ENCODE measurements around the gene USP22.
"Not testable (repeated sequence)": the region's sequence is repeated elsewhere in the genome, so short reads cannot be mapped to it uniquely, and the experiment has no call there.

Gene USP22

GRCh38 chr17:21066394-21066793 lies 23.6 kb upstream of the USP22 start:
- TF ChIP-seq CTCF (conservative IDR thresholded peaks at IDR 0.05; ENCODE audit: low read depth, low read length) = no peak
- H3K4me3 ChIP-seq (ENCODE audit: low read depth, low read length) = no peak overlapping the region
- DNase-seq (ENCODE audit: low read depth) = no peak

GRCh38 chr17:21061971-21062526 lies 19.2 kb upstream of the USP22 start:
- DNase-seq (ENCODE audit: low read depth) = no peak
- no peak for TF ChIP-seq CTCF (conservative IDR thresholded peaks at IDR 0.05; ENCODE audit: low read depth, low read length)
- H3K4me3 ChIP-seq (ENCODE audit: low read depth, low read length) = no peak overlapping the region

GRCh38 chr17:21061158-21061835 lies 18.5 kb upstream of the USP22 start:
- H3K4me3 ChIP-seq (ENCODE audit: low read depth, low read length) = no peak overlapping the region
- no peak for TF ChIP-seq CTCF (conservative IDR thresholded peaks at IDR 0.05; ENCODE audit: low read depth, low read length)
- no peak for DNase-seq (ENCODE audit: low read depth)

- no peak for DNase-seq (ENCODE audit: low read depth)
- no peak for TF ChIP-seq CTCF (conservative IDR thresholded peaks at IDR 0.05; ENCODE audit: low read depth, low read length)
Measured at GRCh38 chr17:21059761-21060160, 16.9 kb upstream of the USP22 start.

GRCh38 chr17:21058098-21058893 lies 15.5 kb upstream of the USP22 start:
- peak; percentile 61 for TF ChIP-seq CTCF (conservative IDR thresholded peaks at IDR 0.05; ENCODE audit: low read depth, low read length)
- no peak overlapping the region for H3K4me3 ChIP-seq (ENCODE audit: low read depth, low read length)
- DNase-seq (ENCODE audit: low read depth) = peak; percentile 83

More at GRCh38 chr17:21059761-21060160, 16.9 kb upstream of the USP22 start:
- no peak overlapping the region for H3K4me3 ChIP-seq (ENCODE audit: low read depth, low read length)

DNA sequence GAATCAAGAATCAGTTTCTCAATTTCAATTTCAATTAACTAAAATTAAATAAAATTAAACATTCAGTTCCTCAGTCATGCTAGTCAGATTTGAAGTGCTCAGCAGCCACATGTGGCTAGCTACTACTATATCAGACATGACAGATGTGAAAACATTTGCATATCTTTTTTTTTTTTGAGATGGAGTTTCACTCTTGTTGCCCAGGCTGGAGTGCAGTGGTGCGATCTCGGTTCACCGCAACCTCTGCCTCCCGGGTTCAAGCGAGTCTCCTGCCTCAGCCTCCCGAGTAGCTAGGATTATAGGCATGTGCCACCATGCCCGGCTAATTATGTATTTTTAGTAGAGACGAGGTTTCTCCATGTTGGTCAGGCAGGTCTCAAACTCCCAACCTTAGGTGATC lies 10.2 kb upstream of the USP22 start:
- not testable (repeated sequence) for DNase-seq (ENCODE audit: low read depth); H3K4me3 ChIP-seq (ENCODE audit: low read depth, low read length)

GRCh38 chr17:21049457-21049856 lies 6.6 kb upstream of the USP22 start:
- no peak overlapping the region for H3K4me3 ChIP-seq (ENCODE audit: low read depth, low read length)
- TF ChIP-seq CTCF (conservative IDR thresholded peaks at IDR 0.05; ENCODE audit: low read depth, low read length) = no peak
- DNase-seq (ENCODE audit: low read depth) = no peak
